ENCODE results near the gene EYS. TPM values are rescaled to one million over a fixed set of nuclear protein-coding genes. Genes with fewer than 3 reads are reported as not detected.

Gene EYS
- total and polyA plus RNA-seq, 2 of the 13 experiments (the other 11 are each of a cell fraction or from before 2014, with no cell fraction given), result 0.04 to 0.07 TPM

DNA sequence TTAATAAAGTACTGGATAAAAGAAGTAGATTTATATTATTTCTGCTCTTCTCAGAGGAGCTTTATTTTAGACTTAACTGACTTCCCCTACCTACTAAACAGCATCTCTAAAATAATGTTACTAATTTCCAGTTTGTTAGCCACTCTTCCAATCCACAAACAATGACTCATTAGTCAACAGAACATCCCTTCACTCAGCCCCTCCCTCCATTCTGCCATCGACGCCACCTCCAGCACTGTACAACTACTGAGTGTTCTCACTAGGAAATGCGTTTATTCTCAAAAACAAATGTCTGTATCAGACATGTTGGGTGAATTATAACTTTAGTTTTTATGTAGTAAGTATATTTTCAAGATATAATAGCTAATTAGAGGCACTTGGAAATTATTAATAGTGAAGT, 427.0 kb downstream of the EYS start (continued):
- TF ChIP-seq TRAFD1 (CRISPR knock-in tag; IDR thresholded peaks at IDR 0.05; ENCODE audit: borderline replicate concordance) (no peak), ZNF335 (CRISPR knock-in tag; IDR thresholded peaks at IDR 0.05) (no peak), CENPBD1 (CRISPR knock-in tag; IDR thresholded peaks at IDR 0.05; ENCODE audit: borderline replicate concordance, low read depth) (no peak), TARDBP (CRISPR knock-in tag; IDR thresholded peaks at IDR 0.05) (no peak), TAF1 (CRISPR knock-in tag; IDR thresholded peaks at IDR 0.05) (no peak), HDAC6 (IDR thresholded peaks at IDR 0.05; ENCODE audit: low read depth, low read length) (no peak)
- TF ChIP-seq, protein P1, sequence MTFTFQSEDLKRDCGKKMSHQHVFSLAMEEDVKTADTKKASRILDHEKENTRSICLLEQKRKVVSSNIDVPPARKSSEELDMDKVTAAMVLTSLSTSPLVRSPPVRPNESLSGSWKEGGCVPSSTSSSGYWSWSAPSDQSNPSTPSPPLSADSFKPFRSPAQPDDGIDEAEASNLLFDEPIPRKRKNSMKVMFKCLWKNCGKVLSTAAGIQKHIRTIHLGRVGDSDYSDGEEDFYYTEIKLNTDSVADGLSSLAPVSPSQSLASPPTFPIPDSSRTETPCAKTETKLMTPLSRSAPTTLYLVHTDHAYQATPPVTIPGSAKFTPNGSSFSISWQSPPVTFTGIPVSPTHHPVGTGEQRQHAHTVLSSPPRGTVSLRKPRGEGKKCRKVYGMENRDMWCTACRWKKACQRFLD (CRISPR knock-in tag; IDR thresholded peaks at IDR 0.05; ENCODE audit: borderline replicate concordance), result no peak

- no peaks in the 10 kb centered on the region for H3K79me2 ChIP-seq (ENCODE audit: insufficient read depth, low read length)
- no peak overlapping the region for H3K27ac ChIP-seq (ENCODE audit: extremely low read length, insufficient read depth, low read length)
- BruUV-seq (replicated peaks), result no TSS peak
- 0% methylated on average over 3 of the region's 3 CpGs for whole genome bisulfite sequencing (ENCODE audit: low lambda C conversion rate)
- intact Hi-C loops (cut with micrococcal nuclease; ENCODE audit: unreplicated experiment), result no loop called here
- FAIRE-seq (no peak), DNase-seq (ENCODE audit: low spot score) (no peak), ATAC-seq (no peak)
- H3K9me3 ChIP-seq (ENCODE audit: low read length), result no peaks in the 10 kb centered on the region
- in situ Hi-C loops (cut with HindIII; ENCODE audit: extremely low pct_ligation_motif_present, low pct_unique_long_range_greater_than_20kb), result no loop called here
- POLR2A ChIA-PET, result no interaction called here
- H3K4me2 ChIP-seq (ENCODE audit: low read depth, low read length), result no peak overlapping the region
- CTCF ChIA-PET (ENCODE audit: low intra/inter-chr PET ratio, low total read pairs), result no interaction called here
- no peaks in the 10 kb centered on the region for H3K36me3 ChIP-seq (replicated peaks in 1 of 2; ENCODE audit: control insufficient read depth in 1 of 2, insufficient read depth in 2 of 2, low read length in 2 of 2)
- no peak overlapping the region for H3K4me3 ChIP-seq (replicated peaks in 1 of 3; ENCODE audit: insufficient read depth in 1 of 3, low read depth in 2 of 3, low read length in 3 of 3)
- H2AFZ ChIP-seq (ENCODE audit: low read length), result no peak overlapping the region
- no peaks in the 10 kb centered on the region for H3K4me1 ChIP-seq (ENCODE audit: insufficient read depth, low read length)
- no peaks in the 10 kb centered on the region for H4K20me1 ChIP-seq (ENCODE audit: insufficient read depth, low read length)
- no peak for TF ChIP-seq ZNF274 (CRISPR knock-in tag; IDR thresholded peaks at IDR 0.05)
- TF ChIP-seq, protein P2, sequence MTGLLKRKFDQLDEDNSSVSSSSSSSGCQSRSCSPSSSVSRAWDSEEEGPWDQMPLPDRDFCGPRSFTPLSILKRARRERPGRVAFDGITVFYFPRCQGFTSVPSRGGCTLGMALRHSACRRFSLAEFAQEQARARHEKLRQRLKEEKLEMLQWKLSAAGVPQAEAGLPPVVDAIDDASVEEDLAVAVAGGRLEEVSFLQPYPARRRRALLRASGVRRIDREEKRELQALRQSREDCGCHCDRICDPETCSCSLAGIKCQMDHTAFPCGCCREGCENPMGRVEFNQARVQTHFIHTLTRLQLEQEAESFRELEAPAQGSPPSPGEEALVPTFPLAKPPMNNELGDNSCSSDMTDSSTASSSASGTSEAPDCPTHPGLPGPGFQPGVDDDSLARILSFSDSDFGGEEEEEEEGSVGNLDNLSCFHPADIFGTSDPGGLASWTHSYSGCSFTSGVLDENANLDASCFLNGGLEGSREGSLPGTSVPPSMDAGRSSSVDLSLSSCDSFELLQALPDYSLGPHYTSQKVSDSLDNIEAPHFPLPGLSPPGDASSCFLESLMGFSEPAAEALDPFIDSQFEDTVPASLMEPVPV (CRISPR knock-in tag; IDR thresholded peaks at IDR 0.05), result no peak
- no peak for TF ChIP-seq PLRG1 (conservative IDR thresholded peaks at IDR 0.05)
- no peak for TF ChIP-seq ZNF331 (CRISPR knock-in tag; IDR thresholded peaks at IDR 0.05)
- TF ChIP-seq RAD21 (CRISPR knock-in tag; IDR thresholded peaks at IDR 0.05), result no peak
- TF ChIP-seq HNF4G (IDR thresholded peaks at IDR 0.05; ENCODE audit: borderline replicate concordance, low read depth, low read length), result no peak
- no peak for TF ChIP-seq HNF4G (CRISPR knock-in tag; IDR thresholded peaks at IDR 0.05; ENCODE audit: borderline replicate concordance, low read depth)
- no peak for TF ChIP-seq ZNF660 (CRISPR knock-in tag; IDR thresholded peaks at IDR 0.05; ENCODE audit: borderline replicate concordance, low read depth)
- H3K9ac ChIP-seq (ENCODE audit: insufficient read depth, low read depth, low read length), result no peak overlapping the region
- no peaks in the 10 kb centered on the region for H3K27me3 ChIP-seq (ENCODE audit: control insufficient read depth in 1 of 2, insufficient read depth in 2 of 2, low read length in 2 of 2)
Measured at GRCh38 chr6:65262241-65262640, 444.8 kb downstream of the EYS start.

Measured in HepG2 (cell line).